Keratinocyte (primary cell): Measurements from ENCODE around the gene PLPP3.

Source experiments
- CTCF ChIP-seq, 3 experiments: IDR thresholded peaks in 1 of 3; conservative IDR thresholded peaks in 1 of 3; optimal IDR thresholded peaks in 1 of 3; 2 replicates in 2 of 3; 3 replicates in 1 of 3; pipeline versions ENCODE3 to v1.5.1; 2011; ENCODE audit warnings: low read length in 3 of 3, mild to moderate bottlenecking in 3 of 3, moderate library complexity in 2 of 3, control low read depth in 1 of 3, inconsistent platforms in 1 of 3; ENCODE audit not compliant: insufficient read depth in 2 of 3; ENCODE audit errors: extremely low read depth in 1 of 3
- EZH2 ChIP-seq: IDR thresholded peaks from one replicate; pipeline ENCODE4 v1.6.1; 2012; ENCODE audit warnings: inconsistent platforms, mild to moderate bottlenecking, low read length, moderate library complexity

DNA sequence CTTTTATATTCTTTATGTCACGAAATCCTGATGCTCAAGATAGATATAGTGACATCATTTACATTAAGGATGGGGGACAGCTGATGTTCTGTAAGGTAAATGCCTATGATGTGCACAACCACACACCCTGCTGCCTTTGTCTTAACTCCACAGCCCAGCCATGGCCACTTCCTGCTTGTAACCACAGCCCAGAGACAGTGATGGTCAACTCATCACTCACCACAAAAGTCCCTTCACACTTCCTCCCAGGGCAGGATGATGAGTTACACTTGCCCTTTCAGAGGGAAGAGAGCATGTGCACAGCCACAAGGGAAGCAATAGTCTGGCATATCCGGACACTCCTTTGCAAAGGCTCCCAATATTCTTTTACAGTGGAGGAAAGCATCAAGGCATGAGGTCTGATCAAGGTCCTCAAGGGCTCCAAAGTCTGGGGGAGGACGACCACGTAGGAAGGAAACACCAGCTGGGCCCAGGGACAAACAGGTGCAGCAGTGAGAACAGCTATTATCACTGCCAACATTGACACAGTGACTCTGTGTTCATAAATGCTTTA, 53.8 kb downstream of the PLPP3 start:
- no peak for TF ChIP-seq CTCF (optimal IDR thresholded peaks at IDR 0.05 in 1 of 3, IDR thresholded peaks at IDR 0.05 in 1 of 3, conservative IDR thresholded peaks at IDR 0.05 in 1 of 3; ENCODE audit: extremely low read depth in 1 of 3, insufficient read depth in 2 of 3, low read length in 3 of 3)
- TF ChIP-seq EZH2 = no peak
